RKO (cell line): ENCODE measurements around the gene SORBS1.
"Not testable (repeated sequence)": the region's sequence is repeated elsewhere in the genome, so short reads cannot be mapped to it uniquely, and the experiment has no call there.

Experiments
- DNase-seq: peaks from one replicate; pipeline ENCODE4 v3.0.0-alpha.2; 2016; ENCODE audit warnings: low spot score

SORBS1 gene

DNA sequence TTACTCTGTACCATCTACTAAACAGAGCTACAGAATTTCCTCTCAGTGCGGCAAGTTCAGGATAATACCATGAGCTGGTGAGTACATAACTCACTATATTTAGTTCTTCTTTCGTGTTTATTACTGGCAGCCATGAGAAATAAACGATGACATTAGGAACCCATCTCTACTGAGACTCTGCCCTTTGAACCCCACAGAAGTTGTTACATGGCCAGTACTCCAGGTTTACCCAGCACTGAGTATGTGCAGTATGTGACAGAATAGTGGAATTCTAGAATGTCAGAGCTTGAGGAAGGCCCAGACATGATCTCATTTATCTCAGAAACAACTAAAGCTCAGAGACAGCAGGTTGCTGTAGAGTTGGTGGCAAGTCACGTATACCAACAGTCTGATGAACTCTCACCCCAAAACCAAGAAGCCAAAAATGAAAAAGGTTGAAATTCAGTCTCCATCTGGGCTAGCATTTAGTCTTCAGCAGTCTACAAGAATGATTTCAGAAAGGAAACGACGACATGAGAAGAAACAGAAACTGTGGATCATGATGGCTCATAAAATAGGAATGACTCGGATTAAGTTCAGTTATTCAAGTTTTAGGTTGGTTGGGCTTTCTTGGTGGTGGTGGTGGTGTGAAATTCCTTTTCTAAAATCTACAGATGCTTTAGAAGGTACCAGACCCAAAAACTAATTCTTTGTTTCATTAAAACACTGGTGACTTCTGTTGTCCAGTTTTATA lies 78.5 kb downstream of the SORBS1 start:
- DNase-seq, result no peak

DNA sequence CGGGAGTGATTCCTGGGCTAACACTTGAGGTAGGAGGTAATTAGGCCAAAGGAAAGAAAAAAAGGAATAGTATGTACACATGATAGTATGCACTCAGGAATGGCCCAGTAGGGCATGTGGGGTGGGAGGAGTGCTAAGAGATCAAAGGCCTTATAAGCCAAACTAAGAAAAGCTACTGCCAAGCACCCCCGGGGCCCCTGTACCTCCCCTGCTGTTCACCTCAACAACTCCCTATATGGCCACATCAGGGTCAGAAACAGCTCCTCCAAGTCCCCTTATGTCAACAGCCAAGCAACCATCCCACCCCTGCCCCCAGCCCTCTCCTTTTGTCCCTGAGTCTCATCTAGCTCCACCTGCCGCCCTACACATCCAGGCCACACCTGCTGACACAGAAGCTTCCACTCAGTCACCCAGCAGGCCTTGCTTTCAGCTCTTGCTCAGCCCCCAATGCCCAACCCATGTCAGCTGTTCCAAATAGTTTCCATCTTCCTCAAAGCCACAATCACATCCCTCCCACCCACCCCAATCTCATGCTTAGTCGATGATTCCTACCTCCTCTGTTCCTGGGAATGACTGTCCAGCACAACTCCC lies 80.2 kb downstream of the SORBS1 start:
- no peak for DNase-seq

DNA sequence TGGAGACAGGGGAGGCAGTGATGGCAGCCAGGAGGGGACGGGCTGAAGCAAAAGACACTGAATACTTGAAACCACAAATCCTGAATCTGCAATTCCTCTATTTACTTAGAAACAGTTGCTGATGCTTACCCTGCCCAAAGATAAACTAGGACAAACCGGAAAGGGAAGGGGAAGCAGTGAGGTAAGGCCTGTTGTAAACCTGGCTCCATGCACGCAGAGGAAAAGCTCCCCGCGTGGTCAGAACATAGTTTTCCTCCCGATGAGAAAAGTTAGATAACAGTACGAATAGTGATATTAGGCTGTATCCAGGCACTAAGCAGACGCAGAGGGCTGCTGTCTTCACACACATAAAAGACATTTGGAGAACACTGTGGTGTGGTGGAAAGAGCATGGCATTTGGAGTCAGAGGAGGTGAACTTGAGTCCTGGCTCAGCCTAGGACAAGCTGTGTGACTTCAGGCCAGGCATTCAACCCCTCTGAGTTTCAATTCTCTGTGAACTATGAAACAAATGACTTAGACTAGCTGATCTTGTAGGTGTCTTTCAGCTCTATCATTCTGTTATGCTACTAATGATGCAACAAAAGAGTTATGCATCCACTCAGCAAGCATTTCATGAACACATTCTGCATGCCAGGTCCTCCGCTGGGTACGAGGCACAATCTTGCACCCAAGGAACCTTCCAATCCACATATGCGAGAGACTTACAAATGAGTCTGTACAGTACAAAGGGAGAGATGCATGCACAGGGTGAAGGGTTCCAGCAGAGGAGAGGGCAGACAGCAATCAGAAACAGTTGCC lies 80.9 kb downstream of the SORBS1 start:
- DNase-seq, result no peak

DNA sequence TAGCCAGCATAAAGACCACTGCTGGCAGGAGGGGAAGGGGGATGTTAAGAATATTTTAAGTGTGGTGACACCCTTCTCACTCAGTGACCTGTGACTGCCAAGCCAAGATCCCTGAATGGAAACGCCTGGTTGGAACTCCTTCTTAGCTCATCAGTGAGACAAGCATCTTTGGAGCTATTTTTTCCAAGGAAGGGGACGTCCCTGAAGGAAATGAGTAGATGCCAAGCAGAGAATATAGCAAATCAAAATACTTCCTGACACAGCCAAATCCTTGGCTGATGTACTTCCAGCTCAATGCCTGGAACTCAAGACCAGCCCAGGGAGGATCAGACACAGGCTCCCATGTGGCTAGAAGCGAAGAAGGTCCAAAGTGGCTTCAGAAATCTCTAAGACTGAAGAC lies 82.2 kb downstream of the SORBS1 start:
- DNase-seq, result no peak

DNA sequence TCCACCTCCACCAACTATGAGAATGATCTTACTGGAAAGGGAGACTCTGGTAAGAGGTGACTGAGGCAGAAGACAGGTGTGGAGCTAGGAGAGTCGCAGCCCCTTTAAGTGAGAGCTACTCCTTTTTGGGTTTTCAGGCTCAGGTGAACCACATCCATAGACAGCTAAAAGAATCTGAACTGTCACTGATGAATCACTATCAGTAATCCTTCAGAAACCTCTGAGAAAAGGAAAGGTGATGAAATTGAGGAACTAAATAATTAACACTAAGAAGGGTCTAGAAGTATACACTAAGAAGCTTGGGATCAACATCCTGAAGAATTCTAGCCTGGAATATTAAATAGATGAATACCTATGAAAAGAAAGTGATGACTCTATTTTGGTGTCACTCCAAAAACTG lies 83.0 kb downstream of the SORBS1 start:
- no peak for DNase-seq

DNA sequence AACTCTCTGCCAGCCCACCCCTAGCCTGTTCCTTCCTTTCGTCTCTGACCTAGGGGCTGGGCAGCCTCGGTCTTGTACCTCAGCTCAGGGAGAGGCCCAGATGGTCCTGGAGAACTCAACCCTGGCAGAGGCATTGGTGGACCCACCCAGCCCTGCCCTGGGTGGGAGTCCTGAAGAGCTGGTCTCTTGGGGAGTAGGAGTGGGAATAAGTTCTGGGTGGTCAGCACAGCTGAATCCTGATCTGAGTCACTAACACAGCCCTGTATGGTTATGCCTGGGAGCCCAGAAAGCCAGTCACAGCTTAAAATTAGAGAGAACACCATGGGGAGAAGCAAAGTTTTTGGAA lies 84.0 kb downstream of the SORBS1 start:
- DNase-seq, result no peak

DNA sequence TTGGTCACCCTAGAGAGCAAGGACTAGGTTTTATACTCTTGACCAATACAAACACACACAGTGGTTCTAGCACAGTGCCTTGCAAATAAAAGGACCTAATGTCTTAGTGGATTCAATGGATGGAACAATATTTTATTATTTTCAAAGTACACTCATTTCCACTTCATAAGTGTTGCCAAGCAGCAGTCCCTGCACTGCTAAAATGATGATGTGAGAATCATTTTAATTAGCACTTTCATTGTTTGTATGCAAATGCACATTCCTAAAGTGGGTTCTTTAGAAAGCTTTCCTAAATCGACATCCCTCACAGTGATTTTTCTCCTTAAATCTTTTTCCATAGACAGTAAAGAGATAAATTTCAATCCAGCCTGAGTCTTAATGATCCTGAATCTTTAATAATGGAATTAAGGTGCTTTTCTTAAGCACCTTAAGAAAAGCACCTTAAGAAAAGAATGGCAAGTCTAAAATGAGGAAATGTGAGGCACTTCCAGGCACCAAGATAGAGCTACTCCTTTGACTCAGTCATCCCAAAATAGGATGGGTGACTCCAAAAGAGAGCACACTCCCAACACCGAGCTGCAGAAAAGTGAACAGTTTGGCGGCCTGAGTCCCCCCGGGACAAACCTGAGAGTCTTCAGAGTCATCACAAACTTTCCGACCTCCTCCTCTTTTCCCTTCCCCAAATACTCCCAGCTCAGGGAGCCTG lies 84.5 kb downstream of the SORBS1 start:
- no peak for DNase-seq

DNA sequence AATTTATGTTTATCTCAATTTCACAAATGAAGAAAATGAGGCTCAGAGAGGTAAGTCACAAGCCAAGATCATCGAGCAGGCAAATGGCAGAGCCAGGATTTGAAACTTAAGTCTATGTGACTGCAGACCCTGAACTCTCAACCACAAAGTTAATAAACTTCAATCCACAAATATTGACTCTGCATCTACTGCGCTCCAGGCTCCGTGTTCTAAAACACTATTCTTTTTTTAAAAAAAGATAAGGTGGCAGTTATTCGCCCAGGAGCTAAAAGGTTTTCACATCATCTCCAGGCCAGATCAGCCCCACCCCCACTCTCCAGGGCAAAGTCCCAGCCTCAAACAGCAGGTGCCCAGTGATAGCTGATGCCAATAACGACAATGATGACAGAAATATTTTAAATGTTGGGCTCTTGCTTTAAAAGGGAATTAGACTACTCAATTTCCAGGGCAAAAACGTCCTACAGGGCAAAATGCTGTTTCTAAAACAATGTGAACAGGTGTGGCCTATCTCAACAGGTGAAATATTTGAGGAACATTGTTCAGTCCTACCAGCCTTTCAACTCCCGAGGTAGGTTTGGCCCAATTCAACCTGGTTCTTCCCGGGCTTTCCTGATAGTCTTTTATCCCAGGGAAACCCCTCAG lies 85.2 kb downstream of the SORBS1 start:
- DNase-seq, result no peak

DNA sequence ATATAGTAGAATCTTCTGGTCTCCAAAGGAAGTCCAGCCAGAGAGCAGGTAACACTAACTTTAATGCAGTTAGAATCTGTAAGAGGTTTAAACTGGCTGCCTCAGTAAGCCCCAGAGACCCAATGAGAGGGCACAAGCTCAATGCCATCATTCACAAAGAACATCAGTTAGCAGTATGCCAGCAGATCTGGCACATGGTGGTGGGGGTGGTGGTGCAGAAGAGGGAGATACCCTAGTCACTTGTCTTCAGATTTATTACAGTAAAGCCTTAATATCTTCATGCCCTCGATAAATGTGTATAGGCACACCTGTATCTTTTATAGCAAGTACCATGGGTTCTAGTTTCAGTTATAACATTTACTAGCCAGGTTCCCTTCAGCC lies 86.2 kb downstream of the SORBS1 start:
- DNase-seq, result no peak

DNA sequence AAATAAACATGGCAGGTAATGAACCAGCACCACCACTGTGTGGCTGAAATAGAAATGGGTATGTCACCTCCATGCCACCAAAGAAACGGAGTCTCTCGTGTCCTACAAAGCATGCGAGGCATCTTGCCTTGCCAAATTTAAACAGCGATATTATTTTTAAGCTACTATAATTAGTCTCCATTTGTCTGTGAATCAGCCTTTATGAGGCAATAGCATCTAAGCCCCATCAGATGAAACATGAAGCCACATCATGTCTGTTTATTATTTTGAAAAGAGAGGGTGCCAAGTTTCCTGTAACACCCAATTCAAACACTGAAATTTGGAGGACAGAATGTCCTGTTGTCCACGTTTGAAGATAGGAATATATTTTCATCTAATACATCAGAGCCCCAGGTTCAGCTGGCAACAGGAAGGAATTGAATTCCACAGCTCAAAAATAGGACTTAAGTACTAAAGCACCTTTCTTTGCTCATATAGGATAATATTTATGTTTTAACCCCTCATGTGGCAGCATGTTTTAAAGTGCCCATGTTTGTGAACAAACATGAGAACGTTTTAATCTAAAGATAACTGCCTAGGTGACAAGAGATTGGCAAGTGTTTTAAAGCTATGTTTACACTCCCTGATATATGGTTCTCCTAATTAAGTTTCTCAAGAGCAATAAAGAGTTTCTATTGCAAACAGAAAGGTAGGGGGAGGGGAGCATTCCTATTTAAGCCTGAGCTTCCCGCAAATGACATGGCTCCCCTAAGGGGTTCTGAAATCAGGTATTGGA lies 86.8 kb downstream of the SORBS1 start:
- DNase-seq, result no peak

DNA sequence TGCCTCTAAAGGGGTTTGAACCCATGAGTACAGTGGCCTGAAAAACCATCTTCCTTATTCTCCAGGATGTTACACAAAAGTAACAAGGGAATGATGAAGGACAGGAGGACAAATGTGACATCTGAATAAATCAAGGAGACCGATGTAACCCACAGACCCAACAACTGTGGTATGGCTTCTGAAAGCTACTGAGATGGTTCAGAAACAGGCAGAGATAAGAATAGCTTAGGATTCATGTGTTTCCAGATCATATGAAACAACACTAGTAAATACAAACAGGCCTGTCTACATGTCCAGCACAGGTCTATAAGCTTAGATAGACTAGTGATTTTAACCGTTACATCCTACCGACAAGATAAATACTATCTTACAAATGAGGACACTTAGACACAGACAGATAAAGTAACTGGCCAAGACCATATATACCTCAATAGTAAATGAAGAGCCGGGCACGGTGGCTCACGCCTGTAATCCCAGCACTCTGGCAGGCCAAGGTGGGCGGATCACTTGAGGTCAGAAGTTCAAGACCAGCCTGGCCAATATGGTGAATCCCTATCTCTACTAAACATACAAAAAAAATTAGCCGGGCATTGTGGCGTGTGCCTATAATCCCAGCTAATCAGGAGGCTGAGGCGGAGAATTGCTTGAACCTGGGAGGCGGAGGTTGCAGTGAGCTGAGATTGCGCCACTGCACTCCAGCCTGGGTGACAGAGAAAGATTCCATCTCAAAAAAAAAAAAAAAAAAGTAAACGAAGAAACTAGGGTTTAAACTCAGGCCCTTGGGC lies 88.7 kb downstream of the SORBS1 start:
- no peak for DNase-seq

DNA sequence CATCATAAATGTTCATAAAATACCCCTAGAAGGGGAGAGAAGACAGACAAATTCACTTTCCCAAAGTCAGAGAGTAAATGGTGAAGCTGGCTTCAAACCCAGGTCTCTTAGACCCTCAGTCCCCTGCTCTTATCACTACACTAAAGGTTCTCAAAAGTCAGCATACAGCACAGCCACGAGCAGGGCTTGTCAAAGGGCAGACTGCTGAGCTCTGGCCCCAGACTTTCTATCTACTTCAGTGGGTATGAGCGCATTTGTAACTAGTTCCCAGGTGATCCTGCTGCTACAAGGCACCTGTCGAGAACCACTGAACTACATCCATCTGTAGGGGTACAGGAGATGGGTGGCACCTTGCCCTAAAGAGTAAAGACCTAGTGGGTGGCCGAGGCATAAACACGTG lies 91.5 kb downstream of the SORBS1 start:
- no peak for DNase-seq

DNA sequence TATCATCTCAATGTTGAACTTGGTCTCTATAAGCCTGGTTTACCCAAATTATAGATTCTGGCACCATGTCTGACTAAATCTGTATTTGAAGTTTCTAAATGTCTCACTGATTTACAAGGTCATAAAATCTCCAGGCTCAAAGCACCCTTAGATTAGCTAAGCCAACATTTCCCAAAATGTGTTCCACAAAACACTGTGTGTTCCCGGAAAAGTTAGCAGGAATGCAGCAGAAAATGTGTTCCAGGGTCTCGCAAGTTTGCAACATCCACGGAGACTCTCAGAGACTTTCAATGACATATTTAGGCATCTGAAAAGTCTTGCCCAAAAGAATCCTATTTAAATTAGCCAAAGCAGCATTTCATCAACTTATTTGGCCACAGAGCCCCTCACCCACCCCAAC lies 91.9 kb downstream of the SORBS1 start:
- no peak for DNase-seq

DNA sequence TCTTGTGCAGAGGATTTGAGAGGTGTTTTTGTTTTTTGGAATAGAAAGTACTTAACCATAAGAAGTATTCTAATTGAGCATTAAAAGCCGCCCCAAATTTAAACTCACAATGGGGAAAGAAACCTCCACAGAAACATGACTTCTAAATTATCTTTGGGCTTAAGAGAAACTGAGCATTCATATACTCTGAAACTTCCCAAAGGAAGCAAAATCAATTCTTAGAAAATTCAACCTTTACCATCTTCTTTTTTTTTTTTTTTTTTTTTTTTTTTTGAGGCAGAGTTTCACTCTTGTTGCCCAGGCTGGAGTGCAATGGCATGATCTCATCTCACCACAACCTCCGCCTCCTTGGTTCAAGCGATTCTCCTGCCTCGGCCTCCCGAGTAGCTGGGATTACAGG lies 93.5 kb downstream of the SORBS1 start:
- DNase-seq, result not testable (repeated sequence)

DNA sequence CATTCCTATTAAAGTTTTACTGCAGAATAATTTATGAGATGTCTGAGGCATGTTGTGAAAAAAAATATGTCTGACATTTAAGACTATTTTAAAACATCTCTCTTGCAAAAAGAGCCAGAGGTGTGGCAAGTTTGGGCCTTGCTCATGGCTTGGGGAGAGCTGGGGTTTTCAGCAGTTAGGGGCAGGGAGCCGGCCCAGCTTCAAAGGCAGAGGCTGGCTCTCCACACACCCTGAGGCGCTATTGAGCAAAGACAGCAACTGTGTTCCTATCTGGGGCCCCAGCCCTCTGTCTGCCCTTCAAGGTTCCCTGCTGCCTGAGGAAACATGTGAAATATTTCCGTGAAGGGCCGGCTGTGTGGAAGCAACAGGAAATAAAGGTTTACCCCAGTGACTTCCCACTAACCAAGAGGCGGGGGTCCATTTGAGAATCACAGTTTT lies 94.0 kb downstream of the SORBS1 start:
- DNase-seq, result no peak

DNA sequence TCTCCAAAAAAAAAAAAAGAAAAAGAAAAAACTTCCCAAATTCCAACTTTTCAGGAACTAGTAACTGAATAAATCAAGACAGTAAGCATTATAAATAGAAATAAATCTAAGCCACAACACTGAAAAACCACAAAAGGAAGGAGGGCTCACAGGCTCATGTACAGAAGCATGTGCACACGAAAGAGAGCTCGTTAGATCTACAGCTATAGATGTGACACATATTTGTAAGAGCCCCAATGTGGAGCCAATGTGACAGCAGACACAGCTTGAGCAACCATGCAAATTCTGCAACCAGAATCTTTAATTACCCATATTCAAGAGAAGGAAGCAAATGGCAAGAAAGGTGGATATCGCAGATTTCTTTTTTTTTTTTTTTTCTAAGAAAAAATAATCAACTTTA lies 94.7 kb downstream of the SORBS1 start:
- DNase-seq, result no peak

DNA sequence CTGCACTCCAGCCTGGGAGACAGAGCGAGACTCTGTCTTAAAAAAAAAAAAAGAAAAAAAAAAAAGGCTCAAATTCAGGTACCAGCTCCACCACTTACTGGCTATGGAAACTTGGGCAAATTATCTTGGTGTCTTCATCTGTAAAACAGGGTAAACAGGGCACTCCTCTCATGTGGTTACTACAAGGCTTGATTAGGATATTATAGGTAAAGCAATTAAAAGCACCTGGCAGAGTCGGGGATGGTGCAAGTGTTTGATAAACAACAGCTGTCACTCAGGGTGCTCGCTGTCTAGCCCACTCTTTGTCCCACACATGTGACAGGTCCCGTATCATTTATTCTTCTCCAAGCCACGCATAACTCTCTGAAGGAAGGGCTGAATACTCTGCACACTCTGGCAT lies 96.9 kb downstream of the SORBS1 start:
- DNase-seq, result no peak

DNA sequence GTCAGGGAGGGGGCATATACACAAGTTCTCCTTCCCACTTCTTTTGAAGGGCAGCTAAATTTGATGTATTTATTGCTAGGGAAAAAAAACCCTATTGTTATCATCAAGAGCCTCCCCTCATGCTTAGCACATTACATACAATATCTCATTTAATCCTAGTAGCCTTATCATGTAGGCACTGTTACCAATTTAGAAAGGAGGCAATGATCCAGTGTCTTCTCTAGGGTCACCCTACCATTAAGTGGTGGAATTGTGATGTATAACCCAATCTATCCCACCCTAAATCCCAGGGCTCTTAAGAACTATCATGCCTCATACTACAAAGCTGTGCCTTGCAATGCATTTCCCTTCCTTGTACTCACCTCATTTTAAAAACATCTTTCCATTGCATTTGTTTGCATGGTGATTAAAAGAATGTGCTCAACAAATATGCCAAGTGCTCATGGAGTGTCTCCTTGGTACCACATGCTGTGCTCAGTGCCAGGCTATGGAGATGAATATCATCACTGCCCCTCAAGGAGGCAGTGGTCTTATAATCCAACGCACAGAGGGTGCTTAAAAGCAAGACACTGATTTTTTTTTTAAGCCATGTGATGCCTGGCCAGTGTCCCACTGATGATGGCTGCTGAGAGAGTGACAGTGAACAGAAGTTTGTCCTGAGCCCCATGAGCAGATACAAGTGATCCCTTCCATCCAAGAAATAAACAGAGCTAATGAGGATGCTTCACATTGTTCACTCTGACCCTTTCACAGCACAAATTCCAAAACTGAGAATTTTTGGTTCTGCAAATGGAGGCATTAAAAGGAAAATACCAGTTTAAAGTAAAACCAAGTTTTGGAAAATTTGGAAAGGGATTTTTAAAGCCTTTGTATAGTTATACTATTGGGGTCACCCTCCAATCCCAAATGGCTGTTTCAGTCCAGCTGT lies 98.2 kb downstream of the SORBS1 start:
- DNase-seq, result no peak

DNA sequence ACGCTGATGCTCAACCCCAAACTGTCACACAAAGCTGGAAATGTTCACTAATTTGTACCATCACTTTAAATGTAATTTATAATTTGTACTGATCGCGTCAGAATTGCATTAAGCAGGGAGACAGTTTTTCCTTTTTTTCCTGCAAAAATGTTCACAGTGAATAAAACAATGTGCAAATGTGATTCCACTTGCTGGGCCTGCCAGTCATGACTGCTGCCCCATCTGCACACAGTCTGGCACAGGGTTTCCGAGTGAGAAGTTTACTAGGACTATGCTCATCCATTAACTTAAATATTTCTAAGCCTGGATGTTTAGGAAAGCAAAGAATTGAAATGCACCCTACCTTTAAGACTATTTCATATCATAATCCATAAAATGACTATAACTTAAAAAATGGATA lies 99.6 kb downstream of the SORBS1 start:
- no peak for DNase-seq
